HepG2 (cell line): Measurements from ENCODE around the gene CCDC183. TPM values are rescaled to one million over a fixed set of nuclear protein-coding genes. Genes with fewer than 3 reads are reported as not detected.
A peak's percentile ranks its signal among the peaks of the same experiment; 100 is the strongest.

Source experiments
- AGO1 ChIP-seq: fragments of 200-400 bp; formaldehyde crosslinking; IDR thresholded peaks from 2 replicates; pipeline ENCODE4 v1.6.1; 2017; ENCODE audit warnings: mild to moderate bottlenecking, low read depth, low read length, moderate library complexity; ENCODE audit not compliant: poor library complexity, severe bottlenecking
- BATF2 ChIP-seq: sonication (generic); formaldehyde crosslinking; IDR thresholded peaks from 2 replicates; pipeline ENCODE4 v1.8.0; 2022; ENCODE audit warnings: mild to moderate bottlenecking, missing genetic modification reagents, moderate library complexity
- DNMT3B ChIP-seq: conservative IDR thresholded peaks from 2 replicates; pipeline ENCODE4 v1.6.1; 2016; ENCODE audit warnings: missing biosample characterization, control low read depth
- HNRNPUL1 ChIP-seq: fragments of 200-400 bp; formaldehyde crosslinking; IDR thresholded peaks from 2 replicates; pipeline ENCODE4 v1.6.1; 2017; ENCODE audit warnings: low read depth, mild to moderate bottlenecking, low read length, moderate library complexity
- ISL2 ChIP-seq: sonication (generic); formaldehyde crosslinking; IDR thresholded peaks from 2 replicates; pipeline ENCODE4 v1.5.0; 2020; ENCODE audit warnings: missing genetic modification reagents
- MTF2 ChIP-seq: sonication (generic); formaldehyde crosslinking; IDR thresholded peaks from 2 replicates; pipeline ENCODE4 v1.5.0; 2020; ENCODE audit warnings: missing genetic modification reagents, borderline replicate concordance
- NONO ChIP-seq, 2 experiments: fragments of 450-650 bp in 1 of 2; sonication (generic) in 1 of 2; formaldehyde crosslinking in 1 of 2; IDR thresholded peaks in 1 of 2; conservative IDR thresholded peaks in 1 of 2; 2 replicates each; pipeline versions ENCODE4 v1.6.1 to v1.8.0; 2017 to 2022; ENCODE audit warnings: mild to moderate bottlenecking in 1 of 2, missing genetic modification reagents in 1 of 2, moderate library complexity in 1 of 2
- POLR2AphosphoS5 ChIP-seq: IDR thresholded peaks from 2 replicates; pipeline ENCODE4 v1.6.1; 2012; ENCODE audit warnings: low read depth, low read length
- SRF ChIP-seq: IDR thresholded peaks from 2 replicates; pipeline ENCODE4 v1.6.1; 2011; ENCODE audit warnings: mild to moderate bottlenecking, low read depth, low read length, moderate library complexity
- ZNF121 ChIP-seq: sonication (generic); formaldehyde crosslinking; IDR thresholded peaks from 2 replicates; pipeline ENCODE4 v1.5.0; 2020; ENCODE audit warnings: mild to moderate bottlenecking, missing genetic modification reagents
- ZNF224 ChIP-seq: sonication (generic); formaldehyde crosslinking; IDR thresholded peaks from 2 replicates; pipeline ENCODE4 v1.5.0; 2020; ENCODE audit warnings: mild to moderate bottlenecking, missing genetic modification reagents
- ZNF318 ChIP-seq: sonication (generic); formaldehyde crosslinking; IDR thresholded peaks from 2 replicates; pipeline ENCODE4 v1.4.0; 2020; ENCODE audit warnings: mild to moderate bottlenecking, missing genetic modification reagents
- ZNF329 ChIP-seq: sonication (generic); formaldehyde crosslinking; IDR thresholded peaks from 2 replicates; pipeline ENCODE4 v1.9.0; 2021; ENCODE audit warnings: low read depth, mild to moderate bottlenecking, missing genetic modification reagents
- ZNF614 ChIP-seq: IDR thresholded peaks from 2 replicates; pipeline ENCODE4 v1.6.1; 2018; ENCODE audit warnings: missing biosample characterization, missing genetic modification reagents, inconsistent platforms, borderline replicate concordance
- ZNF644 ChIP-seq: IDR thresholded peaks from 2 replicates; pipeline ENCODE4 v1.6.1; 2016; ENCODE audit warnings: low read depth
- ZNF740 ChIP-seq: sonication (generic); formaldehyde crosslinking; IDR thresholded peaks from 2 replicates; pipeline ENCODE4 v1.4.0; 2020; ENCODE audit warnings: missing genetic modification reagents
- polyA plus RNA-seq, 8 experiments: library from polyadenylated mRNA; depleted of rRNA in 3 of 8; stranded (reverse) in 7 of 8; unstranded in 1 of 8; fragments of >200 nt; fragmentation: Illumina TruSeq in 4 of 8; extraction: Trizol in 4 of 8; gene quantifications; 2 replicates each; pipeline versions ENCODE4 v1.2.1 to v1.2.3, GENCODE V29; 2011 to 2016; ENCODE audit warnings: low read depth in 4 of 8, missing spikeins in 1 of 8, mixed read lengths in 1 of 8; ENCODE audit not compliant: insufficient read depth in 1 of 8
- total RNA-seq, 5 experiments: library from RNA; depleted of rRNA; stranded (reverse); fragments of >200 nt; fragmentation: Illumina TruSeq; extraction: Trizol; gene quantifications; 2 replicates each; pipeline ENCODE4 v1.2.3, GENCODE V29; 2016; ENCODE audit warnings: low read depth in 1 of 5
- TF ChIP-seq, protein P1 (sequence below): sonication (generic); formaldehyde crosslinking; IDR thresholded peaks from 2 replicates; pipeline ENCODE4 v1.4.0; 2020; ENCODE audit warnings: missing genetic modification reagents, mild to moderate bottlenecking, borderline replicate concordance
- TF ChIP-seq, protein P2 (sequence below): sonication (generic); formaldehyde crosslinking; IDR thresholded peaks from 2 replicates; pipeline ENCODE4 v1.8.1; 2023; ENCODE audit warnings: mild to moderate bottlenecking, missing genetic modification reagents

CCDC183 gene
- total and polyA plus RNA-seq, 2 of the 13 experiments (the other 11 are each of a cell fraction or from before 2014, with no cell fraction given): 5.0 to 66.4 TPM

GRCh38 chr9:136799079-136799853, 3.1 kb downstream of the CCDC183 start (continued):
- no peak for TF ChIP-seq ZNF318 (CRISPR knock-in tag)
- peak; percentile 42; the same call in 1 of the 2 replicates for TF ChIP-seq ZNF614 (CRISPR knock-in tag)
- TF ChIP-seq AGO1: peak; percentile 95
- TF ChIP-seq, protein P1, sequence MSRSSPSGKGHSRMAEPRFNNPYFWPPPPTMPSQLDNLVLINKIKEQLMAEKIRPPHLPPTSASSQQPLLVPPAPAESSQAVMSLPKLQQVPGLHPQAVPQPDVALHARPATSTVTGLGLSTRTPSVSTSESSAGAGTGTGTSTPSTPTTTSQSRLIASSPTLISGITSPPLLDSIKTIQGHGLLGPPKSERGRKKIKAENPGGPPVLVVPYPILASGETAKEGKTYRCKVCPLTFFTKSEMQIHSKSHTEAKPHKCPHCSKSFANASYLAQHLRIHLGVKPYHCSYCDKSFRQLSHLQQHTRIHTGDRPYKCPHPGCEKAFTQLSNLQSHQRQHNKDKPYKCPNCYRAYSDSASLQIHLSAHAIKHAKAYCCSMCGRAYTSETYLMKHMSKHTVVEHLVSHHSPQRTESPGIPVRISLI: no peak
- TF ChIP-seq MTF2 (CRISPR knock-in tag): no peak
- TF ChIP-seq ZNF644 (CRISPR knock-in tag): no peak
- TF ChIP-seq ISL2 (CRISPR knock-in tag): peak; percentile 78
- peak; percentile 73 for TF ChIP-seq ZNF740 (CRISPR knock-in tag)
- TF ChIP-seq BATF2 (CRISPR knock-in tag): peak; percentile 67; the same call in 1 of the 2 replicates
- TF ChIP-seq DNMT3B (CRISPR knock-in tag): no peak
- 0 out of 2 replicates have a peak, but pooled peaks have one; percentile 64 for TF ChIP-seq ZNF329 (CRISPR knock-in tag)
- 0 out of 2 replicates have a peak, but pooled peaks have one; percentile 58 for TF ChIP-seq ZNF224 (CRISPR knock-in tag)
- TF ChIP-seq ZNF121 (CRISPR knock-in tag): no peak
- no peak for TF ChIP-seq NONO (IDR thresholded peaks at IDR 0.05)
- TF ChIP-seq NONO (CRISPR knock-in tag; conservative IDR thresholded peaks at IDR 0.05): peak; percentile 73; the same call in 1 of the 2 replicates
- no peak for TF ChIP-seq SRF
- peak; percentile 78 for TF ChIP-seq POLR2AphosphoS5
- TF ChIP-seq, protein P2, sequence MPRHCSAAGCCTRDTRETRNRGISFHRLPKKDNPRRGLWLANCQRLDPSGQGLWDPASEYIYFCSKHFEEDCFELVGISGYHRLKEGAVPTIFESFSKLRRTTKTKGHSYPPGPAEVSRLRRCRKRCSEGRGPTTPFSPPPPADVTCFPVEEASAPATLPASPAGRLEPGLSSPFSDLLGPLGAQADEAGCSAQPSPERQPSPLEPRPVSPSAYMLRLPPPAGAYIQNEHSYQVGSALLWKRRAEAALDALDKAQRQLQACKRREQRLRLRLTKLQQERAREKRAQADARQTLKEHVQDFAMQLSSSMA (CRISPR knock-in tag): no peak
- no peak for TF ChIP-seq HNRNPUL1
